ENCODE data around the gene MFNG.

The MFNG gene

DNA sequence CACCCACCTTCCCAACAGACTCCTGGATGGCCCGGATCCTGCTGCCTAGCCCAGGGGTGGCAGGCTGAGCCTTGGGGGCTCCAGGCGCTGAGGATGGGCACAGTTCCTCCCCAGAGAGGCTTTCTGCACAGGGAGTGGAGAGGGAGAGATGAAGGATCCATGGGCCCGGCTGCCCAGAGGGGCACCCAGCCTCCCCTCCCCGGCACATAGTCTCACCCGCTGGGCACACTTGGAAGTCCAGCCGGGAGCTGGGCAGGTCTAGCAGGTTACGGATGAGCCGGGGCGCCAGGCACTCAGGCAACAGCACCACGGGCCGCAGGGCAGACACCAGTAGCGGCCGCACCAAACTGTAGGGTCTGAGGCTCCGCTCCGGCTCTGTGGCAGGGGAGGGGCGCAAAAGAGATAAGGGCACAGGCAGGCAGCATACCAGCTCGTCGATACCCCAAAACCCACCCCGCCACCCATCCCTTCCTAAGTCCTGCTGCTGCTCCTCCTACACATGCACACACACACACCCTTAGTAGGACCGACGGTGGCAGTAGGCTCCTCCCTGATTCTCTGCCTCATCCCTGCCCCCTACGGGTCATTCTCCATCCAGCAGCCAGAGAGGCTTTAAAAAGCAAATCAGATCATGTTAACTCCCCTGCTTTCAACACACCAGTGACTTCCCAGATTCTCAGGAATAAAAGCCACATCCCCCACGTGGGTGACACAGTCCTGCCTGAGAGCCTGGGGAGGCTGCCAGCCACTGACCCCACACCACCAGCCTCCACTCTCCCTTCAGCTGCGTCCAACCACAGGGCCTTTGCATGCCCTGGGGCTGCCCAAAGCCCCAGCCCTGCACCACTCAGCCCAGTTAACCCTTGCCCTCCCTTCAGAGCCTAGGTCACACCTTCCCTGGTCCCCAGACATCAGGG is 6.5 kb upstream of the MFNG start:
- DNase-seq: peak in 1 of 2 experiments; percentile 42

DNA sequence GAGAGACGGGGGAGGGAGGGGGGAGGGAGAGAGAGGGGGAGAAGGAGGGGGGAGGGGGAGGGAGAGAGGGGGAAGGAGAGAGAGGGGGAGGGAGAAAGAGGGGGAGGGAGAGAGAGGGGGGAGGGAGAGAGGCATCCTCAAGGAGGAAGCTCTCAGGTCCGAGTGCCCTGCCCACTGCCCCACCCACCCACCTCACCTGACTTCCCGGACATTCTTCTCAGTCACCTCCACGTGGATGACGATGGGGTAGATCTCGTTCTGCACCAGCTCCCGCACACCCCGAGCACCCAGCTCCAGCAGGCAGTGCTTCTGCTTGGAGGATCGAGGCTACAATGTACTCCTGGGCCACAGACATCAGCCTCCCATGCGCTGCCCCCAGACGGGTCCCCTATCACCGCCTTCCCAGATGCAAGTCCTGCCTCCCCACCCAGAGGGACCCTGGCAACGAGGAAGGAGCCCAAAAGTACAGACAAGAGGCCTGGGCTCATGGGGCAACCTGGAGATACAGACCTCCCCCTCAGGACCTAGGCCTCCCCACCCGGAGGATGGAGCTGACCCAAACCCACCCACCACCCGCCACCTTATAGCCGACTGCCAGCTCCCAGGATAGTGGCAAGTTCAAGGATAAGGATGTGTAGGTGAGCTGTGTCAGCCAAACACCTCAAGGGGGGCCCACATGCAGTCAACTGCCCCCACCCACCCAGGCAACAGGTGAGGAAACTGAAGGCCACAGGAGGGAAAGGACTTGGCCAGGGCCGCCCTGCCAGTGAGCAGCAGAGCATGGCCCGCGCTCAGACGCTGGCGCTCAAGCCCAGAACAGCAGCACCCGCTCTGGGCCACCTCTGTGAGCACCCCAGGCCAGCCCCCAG is 5.6 kb upstream of the MFNG start:
- DNase-seq: no peak

DNA sequence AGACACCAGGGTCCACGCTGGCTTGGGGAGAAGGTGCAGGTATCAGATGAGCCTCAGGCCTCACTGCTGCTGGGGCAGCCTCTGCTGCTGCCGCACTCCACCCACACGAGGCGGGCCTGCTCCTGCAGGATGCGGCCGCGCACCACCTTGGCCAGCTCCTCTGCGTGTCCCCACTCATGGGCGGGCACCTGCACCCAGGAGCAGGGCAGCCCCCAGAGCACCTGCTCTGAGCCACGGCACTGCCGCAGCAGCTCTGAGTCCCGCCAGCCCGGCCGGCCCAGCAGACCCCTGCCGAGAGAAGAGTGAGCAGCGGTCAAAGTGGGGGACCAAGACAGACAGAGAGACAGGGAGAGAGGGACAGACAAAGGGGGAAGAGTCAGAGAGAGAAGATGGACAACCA is 4.9 kb upstream of the MFNG start:
- no peak for DNase-seq

DNA sequence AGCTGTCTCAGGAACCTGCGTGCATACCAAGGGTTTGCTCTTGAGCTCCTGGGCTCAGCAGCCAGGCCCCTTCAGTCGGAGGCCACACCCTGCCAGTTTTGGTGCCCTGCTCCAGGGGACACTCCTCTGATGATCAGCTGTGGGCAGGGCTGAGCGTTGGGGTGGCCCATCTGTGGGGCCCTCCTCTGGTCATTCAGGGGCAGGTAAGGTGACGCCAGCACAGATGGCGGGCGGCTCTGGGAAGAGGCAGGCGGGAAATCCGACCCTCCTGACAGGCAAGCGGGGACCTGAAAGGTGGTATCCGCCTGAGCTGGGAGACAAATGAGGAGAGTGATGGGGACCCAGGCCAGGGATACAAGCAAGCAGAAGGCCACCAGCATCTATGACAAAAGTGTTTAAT is 3.8 kb upstream of the MFNG start:
- no peak for DNase-seq

DNA sequence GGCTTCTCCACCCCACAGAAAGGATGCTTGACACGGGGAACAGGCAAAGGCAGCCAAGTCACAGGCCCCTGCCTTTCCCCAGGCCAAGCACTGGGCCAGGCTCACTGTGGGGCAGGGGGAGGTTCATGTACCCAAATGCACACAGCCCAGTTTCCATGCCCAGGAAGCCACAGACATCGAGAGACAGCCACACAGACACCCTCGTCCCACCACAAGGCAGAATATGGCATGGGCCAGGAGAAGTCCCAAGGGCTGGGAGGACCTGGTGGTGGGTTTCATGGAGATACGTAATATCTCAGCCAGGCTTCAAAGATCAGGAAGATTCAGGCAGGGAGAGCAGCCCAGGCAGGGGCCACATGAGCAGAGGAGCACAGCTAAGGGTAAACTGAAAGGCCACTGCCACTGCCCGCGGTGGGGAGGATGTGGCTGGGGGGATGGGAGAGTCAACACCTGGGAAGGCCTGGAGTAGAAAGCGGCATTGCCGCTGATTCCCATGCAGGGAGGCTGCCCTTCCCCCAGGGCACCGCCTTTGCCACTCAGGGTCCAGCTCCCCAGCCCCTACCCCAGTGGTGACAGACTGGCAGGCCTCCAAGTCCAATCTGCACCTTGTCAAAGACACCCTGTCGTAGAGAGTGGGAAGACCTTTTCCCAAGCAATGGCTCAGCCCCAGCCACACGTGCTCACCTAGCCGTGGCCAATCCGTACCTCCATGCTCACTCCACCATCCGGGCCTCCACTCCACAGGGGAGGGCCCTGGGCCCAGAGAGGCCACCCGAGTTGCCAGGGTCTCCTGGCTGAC is 2.4 kb upstream of the MFNG start:
- no peak for DNase-seq

DNA sequence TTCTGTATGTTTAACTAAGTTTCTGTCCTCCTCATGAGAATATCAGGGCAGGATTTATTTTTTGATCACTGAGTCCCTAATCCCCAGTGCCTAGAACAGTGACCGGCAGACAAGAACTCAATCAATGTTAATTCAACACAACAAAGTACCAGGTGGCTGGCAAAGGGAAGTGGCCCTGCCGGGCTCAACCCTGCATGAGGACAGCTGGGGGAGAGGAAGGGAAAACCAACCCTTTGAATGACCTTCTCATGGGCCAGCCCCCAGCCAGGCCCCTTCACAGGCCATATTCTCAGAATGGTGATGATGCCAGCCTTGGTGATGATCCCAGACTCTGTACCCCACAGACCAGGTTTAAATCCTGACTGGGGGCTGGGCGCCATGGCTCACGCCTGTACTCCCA is 1.4 kb upstream of the MFNG start:
- no peak for DNase-seq

DNA sequence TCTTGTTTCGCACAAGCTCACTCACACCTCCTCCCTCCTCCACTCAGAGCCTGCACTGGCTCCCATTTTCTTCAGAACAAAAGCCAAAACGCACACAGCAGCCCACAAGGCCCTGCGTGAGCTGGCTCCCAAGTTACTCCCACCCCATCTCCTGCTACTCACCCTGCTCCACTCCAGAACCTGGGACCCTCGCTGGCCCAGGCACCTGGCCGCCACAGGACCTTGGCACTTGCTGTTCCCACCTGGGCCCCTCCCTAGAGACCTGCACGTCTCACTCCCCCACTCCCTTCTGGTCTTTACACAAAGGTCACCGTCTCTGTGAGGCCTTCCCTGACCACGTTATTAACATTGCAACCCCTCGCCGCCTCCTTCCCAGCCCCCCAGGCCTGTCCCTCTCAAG is 945 bp upstream of the MFNG start:
- DNase-seq: no peak

DNA sequence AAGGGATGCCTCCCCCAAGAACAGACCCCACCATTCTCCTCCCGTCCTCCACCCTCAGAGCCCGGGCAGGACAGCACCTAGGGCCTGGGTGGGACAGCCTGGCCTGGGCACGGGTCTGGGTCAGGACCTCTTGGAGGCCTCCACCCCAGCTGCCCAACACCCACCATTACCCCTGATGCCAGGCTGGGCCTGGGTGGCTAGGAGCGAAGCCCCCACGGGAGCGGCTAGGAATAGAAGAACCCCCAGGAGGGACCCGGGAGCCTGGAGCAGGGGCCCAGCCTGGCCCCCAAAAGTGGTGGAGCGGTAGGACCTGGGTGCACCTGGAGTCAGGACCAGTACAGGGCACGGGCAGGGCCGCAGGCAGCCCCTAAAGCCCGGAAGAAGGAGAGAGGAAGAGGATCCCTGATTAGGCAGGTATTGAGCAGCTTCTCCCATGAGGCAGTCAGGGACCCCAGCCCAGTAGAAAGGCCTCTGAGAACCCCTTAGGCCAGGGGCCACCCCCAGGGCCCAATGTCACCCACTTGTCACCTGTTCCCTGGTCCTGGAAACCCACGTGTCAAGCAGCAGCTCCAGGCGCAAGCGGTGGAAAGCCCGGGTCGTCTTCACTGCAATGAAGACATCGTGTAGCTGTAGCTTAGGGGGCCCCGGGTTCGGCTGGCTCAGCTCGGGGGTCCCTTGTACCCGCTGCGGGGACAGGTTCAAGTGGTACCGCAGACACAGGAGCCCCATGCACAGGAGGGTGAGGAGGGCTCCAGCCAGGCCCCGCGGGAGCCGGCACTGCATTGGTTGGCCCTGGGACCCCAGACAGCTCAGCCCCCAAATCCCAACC is 575 bp downstream of the MFNG start:
- DNase-seq: no peak

DNA sequence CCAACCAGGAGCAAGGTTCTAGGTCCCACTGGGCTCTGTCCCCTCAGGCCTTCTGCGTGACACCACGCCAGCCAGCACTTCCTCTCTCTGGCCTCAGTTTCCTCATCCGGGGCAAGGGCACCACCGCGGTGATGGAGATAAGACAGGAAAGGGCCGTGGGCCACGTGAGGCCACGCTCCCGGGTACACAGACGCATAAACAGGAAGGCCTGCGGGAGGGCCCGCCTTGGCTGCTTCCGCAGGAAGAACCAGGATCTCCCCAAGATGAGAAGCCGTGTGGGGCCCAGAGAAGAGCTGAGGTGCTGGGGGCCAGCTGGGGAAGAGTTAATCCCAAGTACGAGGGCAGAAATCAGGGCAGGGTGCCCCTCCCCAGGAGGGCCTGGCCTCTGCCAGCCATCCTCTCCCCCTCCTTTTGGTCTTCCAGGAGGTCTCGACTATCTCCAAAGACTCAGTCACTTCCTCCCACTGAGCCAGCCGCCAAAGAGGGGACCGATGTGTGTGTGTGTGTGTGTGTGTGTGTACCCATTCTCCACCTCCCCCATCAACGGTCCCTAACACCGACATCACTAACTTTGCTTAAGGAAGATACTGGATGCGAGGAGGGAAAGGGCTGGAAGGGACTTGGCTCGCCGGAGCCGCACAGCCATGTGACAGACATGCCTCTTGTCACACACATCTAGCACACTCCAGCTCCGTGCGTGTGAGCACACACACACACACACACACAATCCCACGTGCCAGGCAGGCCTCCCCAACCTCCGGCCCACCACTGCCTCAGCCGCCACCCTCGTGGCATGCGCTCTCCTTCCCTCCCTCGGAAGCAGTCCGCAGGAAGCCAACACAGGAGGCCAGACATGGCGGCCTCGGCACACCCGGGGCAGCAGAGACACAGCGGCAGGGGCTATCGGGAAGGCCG is 1.4 kb downstream of the MFNG start:
- no peak for DNase-seq

DNA sequence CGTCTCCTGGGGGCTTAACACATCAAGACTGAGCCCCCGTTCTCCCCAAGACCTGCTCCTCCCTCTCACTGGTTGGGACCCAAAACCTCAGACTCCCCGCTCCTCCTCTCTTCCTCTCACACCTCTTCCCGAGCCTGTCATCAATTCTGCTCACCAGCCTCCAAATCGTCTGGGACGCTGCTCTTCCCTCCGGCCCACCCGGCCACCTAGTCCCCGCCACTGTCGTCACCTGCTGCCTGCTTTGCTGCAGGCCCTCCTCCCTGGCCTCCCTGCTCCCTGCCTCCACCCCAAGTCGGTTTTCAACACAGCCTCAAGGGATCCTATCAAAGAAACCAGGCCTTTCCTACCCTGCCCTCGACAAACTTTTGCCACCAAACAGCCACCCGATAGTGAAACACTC is 3.1 kb downstream of the MFNG start:
- DNase-seq: no peak

DNA sequence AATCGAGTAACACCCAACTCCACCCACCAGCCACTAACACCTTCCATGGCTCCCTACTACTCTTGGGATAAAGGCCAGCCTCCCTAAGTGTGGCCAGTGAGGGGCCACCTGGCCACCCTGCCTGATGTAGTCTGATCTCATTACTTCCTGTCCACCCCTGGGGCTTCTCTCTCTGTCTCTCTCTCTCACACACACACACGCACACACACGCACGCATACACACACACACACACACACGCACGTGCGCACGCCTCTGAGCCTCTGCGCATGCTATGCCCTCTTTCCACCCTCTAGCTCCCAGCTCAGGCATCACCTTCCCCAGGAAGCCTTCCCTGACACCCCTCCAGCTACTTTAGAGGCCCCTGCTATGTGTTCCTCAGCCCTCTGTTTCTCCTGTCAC is 3.9 kb downstream of the MFNG start:
- DNase-seq: no peak

DNA sequence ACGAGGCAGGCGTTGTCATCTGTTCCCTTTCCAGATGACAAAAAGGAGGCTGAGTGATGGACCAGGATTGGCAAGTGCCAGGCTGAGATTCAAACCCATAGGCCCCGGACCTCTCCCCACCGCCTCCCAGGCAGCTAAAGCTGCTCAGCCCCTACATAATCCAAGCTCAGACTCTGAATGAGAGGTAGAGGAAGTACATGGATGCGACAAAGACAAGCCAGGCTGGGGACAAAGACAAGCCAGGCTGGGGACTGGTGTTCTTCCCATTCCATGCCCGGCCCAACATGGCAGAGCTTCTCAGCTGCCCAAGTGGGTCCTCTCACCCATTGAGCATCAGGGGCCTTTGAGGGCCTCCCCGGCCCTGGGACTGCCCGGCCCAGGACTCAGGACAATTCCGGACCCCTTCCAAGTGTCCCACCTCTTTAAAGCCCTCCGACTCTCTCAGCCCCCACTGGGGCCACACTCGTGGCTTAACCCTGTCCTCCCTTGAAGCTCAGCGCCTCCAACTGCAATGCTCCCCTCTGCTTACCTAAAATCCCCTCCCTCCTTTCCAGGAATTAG is 4.8 kb downstream of the MFNG start:
- no peak for DNase-seq

DNA sequence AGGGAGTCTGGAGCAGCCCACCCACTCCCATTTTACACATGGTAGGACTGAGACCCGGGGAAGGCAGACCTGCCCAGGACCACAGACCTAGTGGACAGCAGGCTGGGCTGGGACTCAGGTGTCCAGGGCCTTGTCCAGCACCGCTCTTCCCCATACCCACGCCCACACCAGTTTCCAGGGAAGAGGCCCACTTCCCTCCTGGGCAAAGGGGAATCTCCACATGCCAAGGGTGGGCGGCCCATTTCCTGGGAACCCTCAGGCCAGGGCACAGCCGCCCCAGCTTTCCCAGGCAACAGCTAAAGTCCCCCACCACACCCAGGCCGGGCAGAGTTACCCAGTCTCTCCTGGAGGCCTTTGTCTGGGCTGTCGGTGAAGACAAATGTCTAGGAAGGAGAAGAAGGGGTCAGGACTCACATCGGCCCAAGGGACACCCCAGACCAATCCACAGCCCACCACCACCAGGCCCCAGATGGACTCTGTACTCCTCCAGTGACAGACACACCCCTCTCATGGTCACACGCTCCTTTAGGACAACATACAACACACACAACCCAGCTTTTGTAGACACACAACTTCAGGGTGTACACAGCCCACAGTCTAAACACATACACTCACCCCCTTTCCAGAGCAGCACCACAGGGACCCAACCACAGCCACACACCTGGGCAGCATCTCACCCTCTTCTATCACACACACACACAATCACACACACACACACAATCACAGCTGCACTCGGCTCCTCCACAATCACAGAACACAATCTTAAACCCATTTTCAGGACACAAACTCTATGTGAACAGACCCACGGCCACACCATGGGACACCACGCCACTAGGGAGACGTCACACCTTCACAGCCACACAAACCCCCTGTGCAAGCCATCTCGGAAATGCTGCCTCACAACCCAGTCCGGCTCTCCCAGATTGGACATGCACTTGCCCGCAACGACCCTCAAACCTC is 5.5 kb downstream of the MFNG start:
- DNase-seq: no peak

DNA sequence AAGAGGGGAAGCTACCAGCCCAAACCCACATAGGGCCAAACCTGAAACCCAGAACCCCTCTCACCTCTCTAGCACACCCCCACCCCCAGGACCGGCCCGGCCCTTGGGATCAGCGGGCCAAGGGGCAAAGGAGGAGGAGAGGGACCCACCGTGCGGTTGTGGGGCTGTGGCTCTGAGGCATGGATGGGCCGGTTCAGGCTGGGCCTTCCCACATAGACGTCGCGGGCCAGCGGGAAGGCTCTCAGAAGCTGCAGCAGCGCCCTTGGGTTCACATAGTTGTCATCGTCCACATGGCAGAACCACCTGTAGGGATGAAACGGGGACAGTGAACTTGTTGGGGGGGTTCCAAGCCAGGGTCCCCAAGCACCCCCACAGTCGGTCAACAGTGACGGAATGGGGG is 7.0 kb downstream of the MFNG start:
- DNase-seq: no peak

DNA sequence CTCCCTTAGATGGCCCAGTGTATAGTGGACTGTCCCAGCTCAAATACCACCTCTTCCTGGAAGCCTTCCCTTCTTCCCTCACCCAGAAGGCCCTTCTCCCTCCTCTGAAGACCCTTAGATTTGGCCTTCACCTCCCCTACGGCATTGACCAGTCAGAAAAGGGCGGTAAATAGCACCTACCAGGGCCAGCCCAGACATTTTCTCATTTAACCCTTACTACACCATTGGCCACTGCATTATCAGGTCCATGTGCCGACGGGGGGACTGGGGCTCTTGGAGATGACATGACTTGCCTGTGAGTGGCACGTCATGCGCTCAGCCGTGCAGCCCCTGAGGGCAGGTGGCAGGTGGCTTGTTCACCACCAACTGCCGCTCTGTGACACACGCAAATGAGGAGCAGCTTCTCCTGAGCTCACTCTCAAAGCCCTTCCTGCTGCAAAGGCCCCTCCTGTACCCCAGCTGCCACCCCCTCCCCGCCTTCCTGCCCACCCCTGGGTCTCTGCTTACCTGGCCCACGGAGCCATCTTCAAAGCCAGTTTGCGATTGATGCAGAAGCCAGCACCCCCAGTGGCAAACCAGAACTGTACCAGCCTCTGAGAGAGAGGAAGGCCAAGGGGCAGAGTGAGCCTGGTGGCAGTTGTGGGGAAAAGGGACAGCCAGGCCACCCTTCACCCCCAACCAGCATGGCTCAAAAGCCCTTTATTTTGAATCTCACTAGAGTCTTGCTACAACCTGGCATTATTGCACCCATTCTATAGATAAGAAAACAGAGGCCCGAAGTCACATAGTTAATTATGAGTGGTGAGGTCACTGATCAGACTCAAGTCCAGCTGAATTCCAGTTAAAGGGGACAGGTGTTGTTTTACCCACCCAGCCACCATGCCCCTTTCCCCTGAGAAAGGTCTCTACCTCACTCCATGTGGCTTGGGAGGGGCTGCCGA is 9.5 kb downstream of the MFNG start:
- DNase-seq: no peak

DNA sequence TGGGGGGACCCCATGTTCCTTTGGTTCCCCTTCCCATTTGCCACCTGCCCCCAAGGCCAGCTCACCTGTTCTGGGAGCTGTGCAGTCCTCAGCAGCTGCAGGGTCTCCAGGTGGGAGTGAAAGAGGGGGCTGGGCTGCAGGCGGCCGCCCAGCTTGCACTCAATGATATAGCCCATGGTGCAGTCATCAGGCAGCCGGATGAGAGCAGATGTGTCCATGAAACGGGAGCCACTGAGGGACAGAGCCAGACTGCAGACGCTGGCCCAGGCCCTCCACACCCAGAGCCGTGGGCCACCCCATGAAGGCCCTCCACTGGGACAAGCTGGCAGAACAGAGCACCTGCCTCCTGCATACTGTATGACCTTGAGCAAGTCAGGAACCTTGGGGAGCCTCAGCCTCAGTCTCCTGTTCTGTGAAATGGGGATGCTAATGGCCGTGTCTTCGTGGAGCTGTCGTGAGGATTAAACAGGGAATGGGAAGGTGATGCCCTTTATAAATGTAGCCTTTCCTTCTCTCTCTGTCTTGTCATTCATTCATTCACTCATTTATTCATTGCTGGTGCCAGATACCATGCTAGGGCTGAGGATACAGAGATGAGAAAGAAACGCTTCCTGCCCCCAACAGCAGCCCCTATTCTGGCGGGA is 11.6 kb downstream of the MFNG start:
- DNase-seq: no peak

DNA sequence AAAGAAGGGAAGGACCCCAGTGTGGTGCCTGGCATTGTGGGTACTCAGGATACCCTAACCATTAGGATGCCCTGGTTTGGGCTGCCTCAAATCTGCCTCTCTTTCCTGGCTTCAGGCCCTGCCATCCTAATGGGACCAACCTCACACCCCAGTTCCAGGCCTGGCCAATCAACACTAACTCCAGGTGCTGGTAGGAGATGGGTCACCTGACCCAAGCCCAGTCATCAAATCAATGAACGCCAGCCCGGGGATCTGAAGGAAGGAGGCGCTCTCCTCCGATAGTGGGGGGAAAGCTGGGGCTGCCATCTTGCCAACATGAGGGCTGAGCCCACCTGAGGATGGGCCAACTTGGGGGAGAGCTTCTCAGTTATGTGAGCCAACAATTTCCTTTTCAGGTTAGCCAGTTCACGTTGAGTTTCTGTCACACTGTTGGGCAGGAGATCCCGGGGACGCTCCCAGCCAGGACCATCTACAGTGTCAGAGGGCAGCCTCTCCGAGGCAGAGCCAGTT is 12.7 kb downstream of the MFNG start:
- DNase-seq: no peak
